Measurements from ENCODE around the gene SMG7.

The SMG7 gene

DNA sequence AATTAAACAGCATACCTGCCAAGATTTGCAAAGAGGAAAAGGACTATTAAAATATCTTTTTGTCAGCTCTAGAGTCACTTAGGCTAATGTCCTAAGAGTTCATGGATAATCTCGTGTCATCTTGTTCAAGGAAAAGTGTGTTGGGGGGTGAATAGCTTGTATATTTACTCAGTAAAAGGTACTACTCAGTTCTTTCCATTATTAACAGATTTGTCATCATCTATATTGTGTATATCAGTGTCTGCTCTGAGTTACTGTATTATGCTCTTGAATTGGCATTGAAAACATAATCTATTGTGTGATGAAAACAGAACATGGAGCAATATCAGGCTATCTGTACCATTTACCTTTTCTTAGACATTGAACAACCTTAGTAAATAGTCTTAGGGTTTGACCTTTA is 41.9 kb downstream of the SMG7 start:
- no peak for DNase-seq

DNA sequence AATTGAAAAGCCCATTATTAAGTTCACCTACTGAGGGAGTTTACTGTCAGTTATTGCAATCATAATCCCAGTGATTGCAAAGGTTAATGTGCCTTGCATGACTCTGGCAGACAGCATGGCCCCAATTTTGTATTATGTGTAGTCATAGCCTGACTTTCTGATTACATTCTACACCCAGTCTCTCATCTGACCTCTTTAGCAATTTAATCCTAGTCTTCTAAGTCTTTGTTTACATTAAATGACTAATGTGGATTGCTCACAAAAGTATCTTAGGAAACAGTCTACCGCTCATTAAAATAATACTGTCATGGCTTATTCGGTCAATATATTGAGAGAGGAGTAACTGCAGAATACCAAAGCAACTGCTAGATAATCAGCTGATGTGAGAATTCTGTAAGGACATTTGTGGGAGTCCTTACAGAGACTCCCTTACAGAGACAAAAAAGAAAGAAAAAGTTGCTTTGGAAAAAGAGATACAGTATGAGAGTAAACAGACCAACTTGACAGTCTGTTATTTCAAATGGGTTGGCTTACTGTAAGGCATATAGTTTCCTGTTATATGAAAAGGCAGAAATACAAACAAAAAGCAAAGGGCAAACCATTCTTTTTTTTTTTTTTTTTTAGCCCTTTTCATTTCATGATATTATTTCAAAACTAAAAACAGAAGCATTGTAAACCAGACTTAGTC is 42.8 kb downstream of the SMG7 start:
- DNase-seq, result no peak

DNA sequence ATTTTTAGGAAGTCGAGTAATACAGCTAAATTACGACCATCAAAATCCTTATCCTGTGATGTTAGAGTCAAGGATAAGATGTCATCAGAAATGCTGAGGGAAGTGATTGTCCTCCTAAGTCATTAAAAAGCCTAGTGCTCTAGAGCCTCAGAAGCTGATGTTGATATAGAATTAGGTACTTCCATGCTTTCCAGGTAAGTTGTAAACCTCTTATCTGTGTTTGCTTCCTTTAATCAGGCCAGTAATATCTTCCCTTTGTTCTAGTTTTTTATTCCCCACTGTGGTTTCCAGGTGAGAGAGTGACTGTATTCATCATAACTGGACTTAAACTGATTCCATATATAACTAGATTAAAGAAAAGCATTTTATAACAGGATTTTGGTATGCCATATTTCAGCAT is 44.4 kb downstream of the SMG7 start:
- no peak for DNase-seq

DNA sequence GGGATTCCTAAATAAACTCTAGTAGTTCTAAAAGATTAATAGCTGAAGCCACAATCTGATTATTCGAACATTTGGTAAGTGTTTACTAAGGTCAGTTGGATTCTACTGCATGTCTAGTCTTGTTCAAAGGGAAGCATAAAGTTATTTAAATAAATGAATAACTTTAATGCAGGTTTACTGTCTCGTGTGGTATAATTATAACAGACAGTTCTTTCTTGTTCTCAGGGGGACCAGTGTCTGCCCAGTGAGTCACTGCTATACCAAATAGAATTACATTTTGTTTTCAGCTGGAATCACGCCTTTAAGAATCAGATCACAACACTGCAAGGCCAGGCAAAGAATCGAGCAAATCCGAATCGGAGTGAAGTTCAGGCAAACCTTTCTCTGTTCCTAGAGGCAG is 45.1 kb downstream of the SMG7 start:
- DNase-seq, result no peak

DNA sequence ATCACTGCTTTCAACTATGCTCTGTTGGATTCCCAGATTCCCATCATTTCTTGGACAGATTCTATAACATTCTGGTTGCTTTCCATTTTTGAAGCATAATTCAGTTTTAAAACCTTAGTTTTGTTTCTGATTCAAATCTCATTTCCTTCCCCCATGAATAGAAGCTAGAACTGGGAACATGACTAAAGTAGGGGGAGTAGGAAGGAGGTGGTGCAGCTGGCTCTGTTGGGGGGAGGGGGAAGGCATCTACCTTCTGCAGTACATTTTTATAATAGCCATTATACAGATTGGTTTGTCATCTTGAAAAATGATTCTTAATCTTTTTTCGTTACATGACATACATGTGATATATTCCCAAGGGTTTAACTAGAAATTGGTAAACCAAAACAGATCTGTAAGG is 48.1 kb downstream of the SMG7 start:
- DNase-seq, result no peak

DNA sequence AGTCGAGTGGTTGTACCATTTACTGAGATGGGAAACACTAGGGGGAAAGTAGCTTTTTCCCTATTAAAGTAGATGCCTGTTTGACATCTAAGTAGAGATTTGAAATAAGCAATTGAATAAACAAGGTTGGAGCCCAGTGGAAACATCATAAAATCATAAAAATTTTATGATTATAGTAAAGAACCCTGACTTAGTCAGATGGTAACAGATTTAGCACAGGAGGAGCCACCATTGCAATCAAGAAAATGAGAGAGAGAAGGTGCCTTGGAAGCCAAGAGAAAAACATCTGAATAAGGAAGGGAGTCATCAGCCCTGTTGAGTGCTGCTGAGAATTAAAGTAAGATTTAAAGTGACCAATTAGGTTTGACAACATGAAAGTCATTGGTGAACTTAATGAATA is 49.8 kb downstream of the SMG7 start:
- DNase-seq, result no peak

DNA sequence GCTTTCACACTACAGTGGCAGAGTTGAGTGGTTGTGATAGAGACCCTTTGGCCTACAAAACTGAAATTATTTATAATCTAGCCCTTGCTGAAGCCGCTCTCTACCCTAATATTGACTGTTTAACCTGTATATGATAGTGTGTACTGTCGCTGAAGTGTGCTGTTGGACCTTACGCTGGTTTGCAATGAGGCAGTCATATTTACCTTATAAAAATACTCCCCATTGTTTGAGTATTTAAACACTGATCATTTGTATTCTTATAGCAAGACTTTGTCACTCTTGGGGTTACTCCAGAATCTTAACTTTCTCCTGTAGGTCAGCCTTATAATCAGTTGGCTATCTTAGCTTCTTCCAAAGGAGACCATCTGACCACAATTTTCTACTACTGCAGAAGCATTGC is 56.3 kb downstream of the SMG7 start:
- no peak for DNase-seq

DNA sequence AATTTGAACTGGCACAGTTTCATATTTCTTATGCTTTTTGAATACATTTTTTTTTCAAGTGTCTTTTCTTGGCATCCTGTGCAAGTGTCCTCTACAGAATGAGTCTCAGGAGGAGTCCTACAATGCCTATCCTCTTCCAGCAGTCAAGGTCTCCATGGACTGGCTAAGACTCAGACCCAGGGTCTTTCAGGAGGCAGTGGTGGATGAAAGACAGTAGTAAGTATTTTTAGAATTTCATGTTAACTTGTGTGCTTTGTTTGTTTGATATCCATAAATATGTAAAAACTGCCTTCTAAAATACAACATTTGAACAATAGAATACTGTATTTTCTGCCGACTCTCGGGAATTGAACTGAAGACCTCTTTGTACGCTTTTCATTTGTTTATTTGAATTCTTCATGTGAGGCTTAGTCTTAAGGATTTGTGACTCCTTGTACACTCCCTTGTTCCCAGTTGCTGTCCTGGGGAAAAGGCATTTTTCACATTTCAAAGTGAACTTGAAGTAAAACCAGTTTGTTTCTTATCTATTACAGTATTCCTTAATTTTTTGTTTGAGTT is 61.4 kb downstream of the SMG7 start:
- DNase-seq, result no peak

DNA sequence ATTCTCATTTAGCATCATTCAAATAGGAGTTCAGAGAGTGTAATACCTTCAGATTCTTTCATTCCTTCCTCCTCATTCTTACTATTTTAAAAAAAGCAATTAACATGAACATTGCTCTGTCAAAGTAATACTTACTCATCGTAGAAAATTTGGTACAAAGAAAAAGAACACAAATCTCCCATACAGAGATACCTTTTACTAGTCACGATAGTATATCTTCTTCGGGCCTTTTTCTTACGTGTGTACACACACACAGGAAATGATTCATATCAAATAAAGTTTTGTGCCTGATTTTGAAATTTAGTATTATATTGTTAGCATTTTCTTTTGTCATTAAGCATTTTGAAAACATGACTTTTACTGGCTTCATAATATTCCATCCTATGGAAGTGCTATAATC is 65.1 kb downstream of the SMG7 start:
- DNase-seq, result no peak

DNA sequence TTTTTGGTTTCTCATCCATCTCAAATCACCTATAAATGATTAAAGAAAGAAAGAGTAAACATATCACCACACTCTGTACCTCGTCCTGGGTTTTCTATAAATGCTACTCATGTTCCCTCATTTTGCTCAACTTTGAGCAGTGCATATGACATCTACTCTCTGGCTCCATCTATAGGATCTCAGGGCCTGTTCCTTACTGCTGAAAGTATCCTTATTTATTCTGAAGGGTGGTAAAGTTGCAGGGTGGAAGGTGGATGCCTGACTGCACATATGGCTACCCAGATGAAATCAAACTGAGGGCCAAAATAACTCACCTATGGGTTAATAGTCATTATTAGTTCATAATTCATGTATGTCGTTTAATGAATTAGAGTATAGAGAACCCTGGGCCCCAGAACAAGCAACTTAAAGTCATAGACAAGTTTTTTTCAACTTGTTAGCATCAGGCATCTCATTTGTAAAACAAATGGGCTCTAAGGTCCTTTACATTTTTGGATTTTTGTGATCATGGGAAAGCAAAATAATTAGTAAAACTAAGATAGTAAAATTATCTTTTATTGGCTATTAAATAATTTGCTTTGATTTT is 71.4 kb downstream of the SMG7 start:
- no peak for DNase-seq

DNA sequence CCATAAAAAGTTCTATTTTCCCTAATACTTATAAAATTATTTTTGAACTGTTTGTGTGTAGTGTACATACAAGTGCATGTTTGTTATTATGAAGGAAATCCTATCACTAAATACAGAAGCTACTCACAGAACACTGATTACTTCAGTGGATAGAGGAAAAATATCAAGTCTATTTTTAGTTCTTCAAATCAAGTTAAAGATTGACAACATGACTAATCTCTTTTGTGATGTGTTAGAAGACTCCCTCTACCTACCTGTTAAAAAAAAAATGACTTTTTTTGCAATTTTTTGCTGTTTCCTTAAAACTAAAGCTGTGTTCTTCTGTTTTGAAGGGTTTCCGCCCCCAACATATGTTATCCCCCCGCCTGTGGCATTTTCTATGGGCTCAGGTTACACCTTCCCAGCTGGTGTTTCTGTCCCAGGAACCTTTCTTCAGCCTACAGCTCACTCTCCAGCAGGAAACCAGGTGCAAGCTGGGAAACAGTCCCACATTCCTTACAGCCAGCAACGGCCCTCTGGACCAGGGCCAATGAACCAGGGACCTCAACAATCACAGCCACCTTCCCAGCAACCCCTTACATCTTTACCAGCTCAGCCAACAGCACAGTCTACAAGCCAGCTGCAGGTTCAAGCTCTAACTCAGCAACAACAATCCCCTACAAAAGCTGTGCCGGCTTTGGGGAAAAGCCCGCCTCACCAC is 72.4 kb downstream of the SMG7 start:
- no peak for DNase-seq

DNA sequence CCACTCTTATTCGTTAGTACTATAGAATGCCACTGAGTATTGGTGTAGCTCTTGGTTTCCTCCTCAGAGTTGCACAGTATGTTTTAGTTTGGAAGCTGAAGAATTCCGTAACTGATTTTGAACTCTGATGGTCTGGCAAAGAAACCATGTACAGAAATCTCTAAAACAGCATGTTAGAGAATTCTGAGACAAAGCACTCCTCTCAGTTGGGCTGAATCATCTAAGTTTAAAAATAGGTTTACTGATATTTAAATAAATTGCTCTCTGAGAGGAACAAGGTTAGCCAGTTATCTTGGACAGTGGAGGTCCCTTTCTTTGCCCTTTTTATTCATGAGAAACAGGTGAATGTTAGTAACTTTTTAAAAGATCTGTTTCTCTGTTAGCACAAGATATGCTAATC is 74.1 kb downstream of the SMG7 start:
- DNase-seq, result no peak

DNA sequence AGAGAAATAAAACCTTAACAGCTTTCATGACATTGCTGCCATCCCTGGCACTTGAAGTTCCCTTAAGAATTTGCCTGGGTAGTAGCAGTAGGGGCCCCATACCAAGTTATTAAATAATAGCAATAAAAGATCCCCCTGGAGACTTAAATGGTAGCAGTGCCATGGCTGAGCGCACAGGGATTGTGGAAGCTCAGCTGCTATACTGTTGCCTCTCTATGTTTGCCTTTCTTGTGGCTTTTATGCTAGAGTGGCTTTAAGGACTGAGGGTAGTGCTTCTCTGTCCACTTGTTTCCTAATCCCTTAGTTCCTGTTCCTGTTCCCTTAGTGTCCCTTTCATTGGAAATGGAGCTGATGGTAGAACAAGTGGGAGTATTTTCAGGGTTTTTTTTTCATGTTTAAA is 75.8 kb downstream of the SMG7 start:
- no peak for DNase-seq

DNA sequence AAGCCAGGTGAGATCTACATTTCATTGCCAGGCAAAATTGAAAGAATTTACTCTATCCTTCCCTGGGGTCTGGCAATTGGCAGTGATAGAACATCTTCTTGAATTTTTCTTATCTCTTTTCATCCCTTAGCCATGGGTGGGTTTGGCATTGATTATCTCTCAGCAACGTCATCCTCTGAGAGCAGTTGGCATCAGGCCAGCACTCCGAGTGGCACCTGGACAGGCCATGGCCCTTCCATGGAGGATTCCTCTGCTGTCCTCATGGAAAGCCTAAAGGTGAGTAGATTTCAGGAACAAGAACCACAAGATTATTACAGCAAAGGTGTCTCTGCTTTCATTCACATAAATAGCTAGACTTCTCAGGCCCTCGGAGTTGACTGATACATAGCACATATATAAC is 78.6 kb downstream of the SMG7 start:
- DNase-seq, result no peak

DNA sequence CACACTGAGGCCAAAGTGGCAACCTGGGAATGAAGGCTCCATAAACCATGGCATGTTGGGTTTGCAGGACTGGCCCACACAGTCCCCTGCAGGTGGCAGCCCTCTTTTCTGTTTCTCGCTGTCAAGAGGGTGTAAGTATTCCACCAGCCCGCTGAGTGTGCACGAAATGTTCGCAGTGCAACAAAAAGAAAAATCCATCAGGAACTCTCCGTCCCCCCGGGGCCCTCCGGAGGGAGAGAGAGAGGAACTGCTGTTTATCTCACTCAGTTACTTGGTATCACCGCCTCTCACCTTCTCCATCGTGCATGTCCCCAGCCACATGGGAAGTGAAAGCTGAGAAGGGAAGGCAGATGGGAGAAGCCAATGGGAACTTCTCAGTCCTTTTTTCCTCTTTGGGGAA is 79.6 kb downstream of the SMG7 start:
- no peak for DNase-seq

DNA sequence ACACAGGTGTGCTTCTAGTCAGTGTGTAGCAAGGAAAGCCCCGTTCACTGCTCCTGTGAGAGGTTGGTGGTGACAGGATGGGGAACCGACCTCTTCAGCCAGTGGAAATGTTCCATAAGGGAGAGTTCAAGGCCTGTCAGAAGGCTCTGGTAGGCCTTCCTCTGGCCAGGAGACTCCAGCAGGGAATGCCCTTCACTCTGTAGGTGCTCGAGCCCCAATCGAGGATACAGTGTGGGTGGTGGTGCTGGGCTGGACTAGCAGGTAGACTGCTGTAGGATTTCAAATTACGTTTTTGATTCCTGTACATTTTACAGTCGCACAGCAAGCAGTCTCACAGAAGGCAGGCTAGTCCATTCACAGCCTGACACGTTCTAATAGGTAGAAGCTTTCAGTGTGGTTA is 80.1 kb downstream of the SMG7 start:
- DNase-seq, result no peak

DNA sequence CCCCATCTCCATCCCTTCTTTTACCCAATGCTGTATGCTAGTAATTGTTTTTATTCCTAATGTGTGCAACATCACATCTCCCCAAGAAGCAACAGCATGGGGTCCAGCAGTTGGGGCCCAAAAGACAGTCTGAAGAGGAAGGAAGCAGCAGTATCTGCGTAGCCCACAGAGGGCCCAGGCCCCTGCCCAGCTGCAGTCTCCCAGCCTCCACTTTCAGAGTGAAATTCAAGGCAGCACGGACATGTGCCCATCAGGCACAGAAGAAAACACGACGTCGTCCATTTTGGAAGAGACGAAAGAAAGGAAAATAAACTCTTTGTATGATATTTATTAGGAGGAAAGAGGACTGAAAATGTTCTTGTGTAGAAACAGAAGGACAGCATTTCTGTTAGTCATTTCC is 80.6 kb downstream of the SMG7 start:
- DNase-seq, result no peak

DNA sequence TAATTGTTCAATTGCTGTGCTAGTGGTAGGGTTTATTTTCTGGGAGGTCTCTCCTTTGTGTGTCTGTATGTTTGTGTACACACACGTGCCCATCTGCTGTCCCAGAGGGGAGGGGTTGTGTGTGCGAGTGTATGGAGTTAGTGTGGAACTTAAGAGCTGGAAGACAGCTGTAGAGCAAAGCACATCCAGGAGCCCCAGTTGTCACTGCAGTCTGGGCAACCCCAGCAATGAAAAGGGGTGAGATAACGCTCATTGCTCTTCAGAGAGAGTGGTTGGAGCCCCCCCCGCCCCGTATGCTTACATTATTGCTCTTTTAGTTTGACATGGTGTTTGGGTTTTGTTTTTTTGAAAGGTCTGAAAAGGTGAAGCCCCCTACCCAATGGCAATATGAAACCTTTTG is 81.0 kb downstream of the SMG7 start:
- DNase-seq, result no peak

DNA sequence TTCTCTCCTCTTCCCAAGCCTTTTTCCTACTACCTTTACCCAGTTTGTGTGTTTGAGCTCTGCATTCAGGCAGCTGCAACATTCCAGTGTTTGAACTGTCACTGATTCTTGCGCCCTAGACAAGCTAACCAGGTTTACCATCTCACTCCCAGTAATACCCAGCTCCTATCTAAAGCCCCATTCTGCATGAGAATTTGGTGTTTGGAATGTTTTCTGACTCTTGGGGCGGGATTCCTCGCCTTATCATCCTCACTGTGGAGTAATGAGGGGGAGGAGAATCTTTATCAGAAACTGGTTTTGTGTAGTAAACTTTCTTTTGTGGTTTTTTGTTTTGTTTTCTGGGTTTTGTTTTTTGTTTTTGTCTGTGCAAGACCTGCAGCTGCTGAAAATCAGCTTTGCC is 81.5 kb downstream of the SMG7 start:
- DNase-seq, result no peak

DNA sequence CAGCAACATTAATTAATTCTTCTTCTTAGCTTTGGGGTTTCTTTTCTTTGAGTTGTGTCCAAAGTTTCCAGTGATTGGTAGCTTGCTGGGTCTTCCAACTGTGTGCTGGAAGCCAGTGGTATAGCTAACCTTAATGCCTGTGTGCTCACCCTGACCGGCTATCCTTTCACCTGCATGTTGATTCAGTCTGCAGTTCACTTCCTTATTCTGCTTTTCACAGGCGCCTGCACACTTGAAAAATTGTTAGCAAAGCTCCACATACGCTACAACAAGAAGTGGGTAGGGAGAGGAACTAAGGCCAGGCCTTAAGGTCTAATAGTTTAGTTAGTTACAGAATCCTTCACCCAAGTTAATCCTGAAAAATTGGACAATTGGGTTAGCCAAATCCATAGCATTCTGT is 82.3 kb downstream of the SMG7 start:
- DNase-seq, result no peak

DNA sequence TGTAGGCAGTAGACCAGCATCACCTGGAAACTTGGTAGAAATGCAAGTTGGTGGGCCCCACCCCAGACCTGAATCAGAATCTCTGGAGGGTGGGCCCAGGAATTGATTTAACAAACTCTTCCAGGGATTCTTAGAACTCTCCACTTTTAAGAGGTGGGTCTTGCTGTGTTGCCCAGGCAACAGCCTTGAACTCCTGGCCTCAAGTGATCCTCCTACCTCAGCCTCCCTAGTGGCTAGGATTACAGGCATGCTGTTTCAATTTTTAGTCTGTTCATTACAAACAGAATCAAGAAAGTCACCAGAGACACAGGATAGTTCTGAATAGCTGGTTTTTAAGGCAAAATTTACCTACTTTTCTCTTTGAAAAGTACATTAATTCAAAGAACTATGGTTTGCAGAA is 86.8 kb downstream of the SMG7 start:
- no peak for DNase-seq

DNA sequence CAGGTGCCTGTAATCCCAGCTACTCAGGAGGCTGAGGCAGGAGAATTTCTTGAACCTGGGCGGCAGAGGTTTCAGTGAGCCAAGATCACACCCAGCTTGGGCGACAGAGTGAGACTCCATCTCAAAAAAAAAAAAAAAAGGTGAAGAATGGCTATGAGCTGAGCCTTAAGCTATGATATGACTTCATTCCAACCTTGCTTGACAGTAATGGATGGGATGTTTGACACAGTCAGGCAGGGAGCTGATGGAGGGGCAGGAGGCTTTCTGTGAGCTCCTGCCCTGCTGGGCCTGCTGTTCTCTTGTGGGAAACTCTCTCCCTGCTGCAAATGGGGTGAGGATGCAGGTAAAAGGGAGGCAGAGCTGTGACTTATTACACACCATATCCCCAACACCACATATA is 90.4 kb downstream of the SMG7 start:
- DNase-seq, result no peak

DNA sequence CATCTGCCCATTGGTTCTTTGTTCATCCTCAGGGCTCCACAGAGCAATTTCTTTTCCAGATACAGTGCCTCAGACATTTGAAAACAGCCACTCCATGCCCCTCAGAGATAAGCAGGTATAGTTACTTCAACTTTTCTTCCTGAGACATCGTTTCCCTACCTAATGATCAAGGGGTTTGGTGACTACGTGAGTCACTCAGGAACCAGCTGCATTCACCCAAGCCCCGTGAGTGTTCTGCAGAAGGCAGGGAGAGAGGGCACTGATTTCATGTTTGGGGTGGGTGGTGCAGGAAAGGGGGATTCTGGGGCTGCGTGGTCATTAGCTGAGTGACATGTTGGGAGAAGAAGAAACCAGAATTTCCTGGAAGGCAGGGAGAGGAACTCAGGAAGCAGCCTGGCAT is 93.0 kb downstream of the SMG7 start:
- no peak for DNase-seq

DNA sequence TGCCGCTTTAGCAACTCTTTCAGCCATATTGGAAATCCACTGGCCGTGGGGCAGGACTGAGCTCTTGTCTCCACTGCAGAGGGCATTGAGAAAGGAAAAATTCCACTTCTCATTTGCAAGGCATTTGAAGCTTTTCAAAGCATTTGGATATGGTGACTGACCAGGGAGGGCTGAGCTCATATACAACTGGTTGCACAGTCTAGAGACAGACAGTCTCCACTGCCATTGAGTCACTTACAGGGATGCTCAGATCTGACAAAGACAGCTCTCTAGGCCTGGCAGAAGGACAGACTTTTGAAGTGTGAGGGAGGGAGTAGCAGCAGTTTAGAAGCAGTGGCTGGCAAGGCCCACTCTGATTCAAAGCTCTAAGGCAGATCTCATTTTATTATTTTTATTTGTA is 93.7 kb downstream of the SMG7 start:
- no peak for DNase-seq

DNA sequence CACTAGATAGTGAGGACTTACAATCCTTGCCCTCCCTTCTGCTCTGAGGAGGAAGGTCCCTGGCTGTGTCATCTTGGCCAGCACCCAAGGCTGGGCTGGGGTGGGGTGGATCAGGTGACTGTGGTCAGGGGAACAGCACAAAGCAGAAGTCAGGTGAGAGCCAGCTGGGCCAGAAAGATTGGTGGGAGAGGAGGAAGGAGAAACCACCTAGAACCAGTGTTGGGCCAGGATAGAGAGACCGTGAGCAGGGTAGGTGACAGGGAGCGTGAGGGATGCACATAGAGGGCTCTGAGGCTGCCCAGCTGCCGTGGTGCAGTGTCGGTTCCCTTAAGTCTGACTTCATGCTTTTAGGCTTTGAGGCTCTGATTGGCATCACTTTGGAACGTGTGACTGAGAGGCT is 95.3 kb downstream of the SMG7 start:
- peak; percentile 49 for DNase-seq

All from CD4-positive, alpha-beta T cell treated with Interleukin-15 for 1 hour (primary cell).